ENCODE data around the gene C3orf20.

C3orf20 gene

GRCh38 chr3:14810070-14810791 lies 135.3 kb downstream of the C3orf20 start:
- Histone ChIP-seq H3F3A (ENCODE audit: insufficient read depth) (no peaks in the 10 kb centered on the region), H3K27me3 (ENCODE audit: low read length) (no peaks in the 10 kb centered on the region), H3K9me3 (ENCODE audit: insufficient read depth, low read length) (no peaks in the 10 kb centered on the region), H3K4me3 (ENCODE audit: insufficient read depth, low read length, poor library complexity, severe bottlenecking) (no peak overlapping the region), H4K20me1 (ENCODE audit: low read depth, low read length) (no peaks in the 10 kb centered on the region), H3K9ac (ENCODE audit: low read length) (no peak overlapping the region), H3K4me2 (ENCODE audit: low read depth, low read length, poor library complexity, severe bottlenecking) (no peak overlapping the region), H3K79me2 (ENCODE audit: insufficient read depth, low read length) (no peaks in the 10 kb centered on the region), H3K36me3 (ENCODE audit: low read length) (no peaks in the 10 kb centered on the region), H3K9me2 (replicated peaks; ENCODE audit: insufficient read depth, low read length) (no peaks in the 10 kb centered on the region), H2AFZ (ENCODE audit: low read depth, low read length, severe bottlenecking) (no peak overlapping the region), H3K27ac (ENCODE audit: low read depth, low read length) (no peak overlapping the region)
- TF ChIP-seq EZH2phosphoT487 (conservative IDR thresholded peaks at IDR 0.05; ENCODE audit: low read length) = no peak
- no peak for TF ChIP-seq CTCF (IDR thresholded peaks at IDR 0.05; ENCODE audit: insufficient read depth, low read length, poor library complexity, severe bottlenecking)

- H3K27ac ChIP-seq (ENCODE audit: low read depth, low read length) = no peak overlapping the region
- H3K9me3 ChIP-seq (ENCODE audit: insufficient read depth, low read length) = no peaks in the 10 kb centered on the region
- H3K9me2 ChIP-seq (replicated peaks; ENCODE audit: insufficient read depth, low read length) = no peaks in the 10 kb centered on the region
- H3K36me3 ChIP-seq (ENCODE audit: low read length) = no peaks in the 10 kb centered on the region
- no peaks in the 10 kb centered on the region for H3F3A ChIP-seq (ENCODE audit: insufficient read depth)
- no peak overlapping the region for H3K4me2 ChIP-seq (ENCODE audit: low read depth, low read length, poor library complexity, severe bottlenecking)
- H4K20me1 ChIP-seq (ENCODE audit: low read depth, low read length) = no peaks in the 10 kb centered on the region
- no peaks in the 10 kb centered on the region for H3K27me3 ChIP-seq (ENCODE audit: low read length)
- TF ChIP-seq EZH2phosphoT487 (conservative IDR thresholded peaks at IDR 0.05; ENCODE audit: low read length) (no peak), CTCF (IDR thresholded peaks at IDR 0.05; ENCODE audit: insufficient read depth, low read length, poor library complexity, severe bottlenecking) (no peak)
- H2AFZ ChIP-seq (ENCODE audit: low read depth, low read length, severe bottlenecking) = no peak overlapping the region
- H3K9ac ChIP-seq (ENCODE audit: low read length) = no peak overlapping the region
- H3K79me2 ChIP-seq (ENCODE audit: insufficient read depth, low read length) = no peaks in the 10 kb centered on the region
- no peak overlapping the region for H3K4me3 ChIP-seq (ENCODE audit: insufficient read depth, low read length, poor library complexity, severe bottlenecking)
These were observed 136.1 kb downstream of the C3orf20 start for GRCh38 chr3:14810801-14811661.

GRCh38 chr3:14811684-14812083 lies 136.7 kb downstream of the C3orf20 start:
- Histone ChIP-seq H3K9me3 (ENCODE audit: insufficient read depth, low read length) (no peaks in the 10 kb centered on the region), H3K36me3 (ENCODE audit: low read length) (no peaks in the 10 kb centered on the region), H3K27me3 (ENCODE audit: low read length) (no peaks in the 10 kb centered on the region), H3K4me3 (ENCODE audit: insufficient read depth, low read length, poor library complexity, severe bottlenecking) (no peak overlapping the region), H3K9ac (ENCODE audit: low read length) (no peak overlapping the region), H3K27ac (ENCODE audit: low read depth, low read length) (no peak overlapping the region), H3F3A (ENCODE audit: insufficient read depth) (no peaks in the 10 kb centered on the region), H4K20me1 (ENCODE audit: low read depth, low read length) (no peaks in the 10 kb centered on the region), H2AFZ (ENCODE audit: low read depth, low read length, severe bottlenecking) (no peak overlapping the region), H3K79me2 (ENCODE audit: insufficient read depth, low read length) (no peaks in the 10 kb centered on the region), H3K4me2 (ENCODE audit: low read depth, low read length, poor library complexity, severe bottlenecking) (no peak overlapping the region), H3K9me2 (replicated peaks; ENCODE audit: insufficient read depth, low read length) (no peaks in the 10 kb centered on the region)
- TF ChIP-seq CTCF (IDR thresholded peaks at IDR 0.05; ENCODE audit: insufficient read depth, low read length, poor library complexity, severe bottlenecking) = no peak
- no peak for TF ChIP-seq EZH2phosphoT487 (conservative IDR thresholded peaks at IDR 0.05; ENCODE audit: low read length)

All from SU-DHL-6 (cell line).